GM12865 (cell line): ENCODE data around the gene DPPA5.
"Not testable (repeated sequence)": the region's sequence is repeated elsewhere in the genome, so short reads cannot be mapped to it uniquely, and the experiment has no call there.

Experiments
- DNase-seq: peaks from one replicate; pipeline ENCODE4 v3.0.0; 2010; ENCODE audit warnings: low read depth
- H3K4me3 ChIP-seq: 2 replicates; pipeline ENCODE4 v1.5.1; 2011; ENCODE audit warnings: mild to moderate bottlenecking, low read depth, low read length, control low read depth
- TF ChIP-seq, protein P1 (sequence below): IDR thresholded peaks from 2 replicates; pipeline ENCODE4 v1.5.1; 2011; ENCODE audit warnings: low read length, control low read depth, low read depth, inconsistent platforms; ENCODE audit not compliant: insufficient read depth; ENCODE audit errors: missing control alignments

DPPA5 gene

GRCh38 chr6:73389854-73390253 lies 35.8 kb upstream of the DPPA5 start:
- peak; percentile 13 for DNase-seq
- H3K4me3 ChIP-seq: no peak overlapping the region
- TF ChIP-seq, protein P1, sequence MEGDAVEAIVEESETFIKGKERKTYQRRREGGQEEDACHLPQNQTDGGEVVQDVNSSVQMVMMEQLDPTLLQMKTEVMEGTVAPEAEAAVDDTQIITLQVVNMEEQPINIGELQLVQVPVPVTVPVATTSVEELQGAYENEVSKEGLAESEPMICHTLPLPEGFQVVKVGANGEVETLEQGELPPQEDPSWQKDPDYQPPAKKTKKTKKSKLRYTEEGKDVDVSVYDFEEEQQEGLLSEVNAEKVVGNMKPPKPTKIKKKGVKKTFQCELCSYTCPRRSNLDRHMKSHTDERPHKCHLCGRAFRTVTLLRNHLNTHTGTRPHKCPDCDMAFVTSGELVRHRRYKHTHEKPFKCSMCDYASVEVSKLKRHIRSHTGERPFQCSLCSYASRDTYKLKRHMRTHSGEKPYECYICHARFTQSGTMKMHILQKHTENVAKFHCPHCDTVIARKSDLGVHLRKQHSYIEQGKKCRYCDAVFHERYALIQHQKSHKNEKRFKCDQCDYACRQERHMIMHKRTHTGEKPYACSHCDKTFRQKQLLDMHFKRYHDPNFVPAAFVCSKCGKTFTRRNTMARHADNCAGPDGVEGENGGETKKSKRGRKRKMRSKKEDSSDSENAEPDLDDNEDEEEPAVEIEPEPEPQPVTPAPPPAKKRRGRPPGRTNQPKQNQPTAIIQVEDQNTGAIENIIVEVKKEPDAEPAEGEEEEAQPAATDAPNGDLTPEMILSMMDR: no peak

GRCh38 chr6:73388800-73389512 lies 34.9 kb upstream of the DPPA5 start:
- H3K4me3 ChIP-seq: peak overlapping the region; percentile 64
- DNase-seq: peak; percentile 74
- TF ChIP-seq, protein P1: peak; percentile 67

DNA sequence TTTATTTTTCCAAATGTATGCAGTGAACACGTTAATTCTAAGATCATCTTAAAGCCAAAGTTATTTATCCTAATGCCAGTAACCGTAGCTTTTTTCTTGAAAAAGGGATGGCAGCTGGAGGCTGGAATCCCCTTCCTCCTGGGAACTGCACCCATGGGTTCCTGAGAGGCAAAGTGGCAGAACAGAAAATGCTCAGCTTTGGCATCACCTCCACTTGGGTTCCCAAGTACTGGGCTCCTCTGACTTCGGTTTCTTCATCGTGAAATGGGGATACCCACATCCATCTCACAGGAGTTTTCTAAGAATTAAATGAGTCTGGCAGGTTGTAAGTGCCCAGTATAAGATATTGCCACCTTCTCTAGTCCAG lies 34.3 kb upstream of the DPPA5 start:
- DNase-seq: no peak
- TF ChIP-seq, protein P1: no peak
- H3K4me3 ChIP-seq: peak overlapping the region; percentile 64

DNA sequence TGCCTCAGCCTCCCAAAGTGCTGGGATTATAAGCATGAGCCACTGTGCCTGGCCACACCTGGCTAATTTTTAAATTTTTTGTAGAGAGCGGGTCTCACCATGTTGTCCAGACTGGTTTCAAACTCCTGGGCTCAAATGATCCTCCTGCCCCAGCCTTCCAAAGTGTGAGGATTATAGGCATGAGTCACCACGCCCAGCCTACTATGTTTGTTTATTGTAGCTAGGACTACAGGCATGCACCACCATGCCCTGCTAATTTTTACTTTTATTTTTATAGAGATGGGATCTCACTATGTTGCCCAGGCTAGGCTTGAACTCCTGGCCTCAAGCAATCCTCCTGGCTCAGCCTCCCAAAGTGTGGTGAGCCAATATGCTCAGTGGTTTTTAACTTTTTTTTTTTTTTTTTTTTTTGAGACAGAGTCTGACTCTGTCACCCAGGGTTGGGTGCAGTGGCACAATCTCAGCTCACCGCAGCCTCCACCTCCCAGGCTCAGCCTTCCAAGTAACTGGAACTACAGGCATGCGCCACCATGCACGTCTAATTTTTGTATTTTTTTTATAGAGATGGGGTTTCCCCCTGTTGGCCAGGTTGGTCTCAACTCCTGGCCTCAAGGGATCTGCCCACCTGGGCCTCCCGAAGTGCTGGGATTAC lies 28.5 kb upstream of the DPPA5 start:
- DNase-seq: no peak

DNA sequence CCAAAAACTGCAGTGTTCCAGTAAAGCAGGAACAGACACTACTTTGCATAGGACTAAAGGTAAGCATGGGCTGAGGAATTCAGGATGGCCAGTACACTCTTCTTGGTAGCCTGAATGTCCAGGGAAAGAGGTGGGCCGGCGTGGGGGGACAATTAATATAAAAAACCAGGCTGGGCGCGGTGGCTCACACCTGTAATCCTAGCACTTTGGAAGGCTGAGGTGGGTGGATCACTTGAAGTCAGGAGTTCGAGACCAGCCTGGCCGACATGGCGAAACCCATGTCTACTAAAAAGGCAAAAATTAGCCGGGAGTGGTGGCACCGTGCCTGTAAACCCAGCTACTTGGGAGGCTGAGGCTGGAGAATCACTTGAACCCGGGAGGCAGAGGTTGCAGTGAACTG lies 27.5 kb upstream of the DPPA5 start:
- not testable (repeated sequence) for DNase-seq

More for the DNA sequence above, 28.5 kb upstream of the DPPA5 start:
- no peak overlapping the region for H3K4me3 ChIP-seq
- TF ChIP-seq, protein P1: no peak

GRCh38 chr6:73377225-73377624 lies 23.1 kb upstream of the DPPA5 start:
- TF ChIP-seq, protein P1: no peak
- no peak overlapping the region for H3K4me3 ChIP-seq
- peak; percentile 34 for DNase-seq

More for the DNA sequence above, 27.5 kb upstream of the DPPA5 start:
- H3K4me3 ChIP-seq: not testable (repeated sequence)

- DNase-seq: no peak
- TF ChIP-seq, protein P1: no peak
- H3K4me3 ChIP-seq: no peak overlapping the region
These were observed 21.1 kb upstream of the DPPA5 start for GRCh38 chr6:73375216-73375615.
